ENCODE data around the gene TMSB15C. TPM values are rescaled to one million over a fixed set of nuclear protein-coding genes. Genes with fewer than 3 reads are reported as not detected.
"Not testable (repeated sequence)": the region's sequence is repeated elsewhere in the genome, so short reads cannot be mapped to it uniquely, and the experiment has no call there.

TMSB15C gene
- total RNA-seq, 1 donor, result 3.3 TPM

DNA sequence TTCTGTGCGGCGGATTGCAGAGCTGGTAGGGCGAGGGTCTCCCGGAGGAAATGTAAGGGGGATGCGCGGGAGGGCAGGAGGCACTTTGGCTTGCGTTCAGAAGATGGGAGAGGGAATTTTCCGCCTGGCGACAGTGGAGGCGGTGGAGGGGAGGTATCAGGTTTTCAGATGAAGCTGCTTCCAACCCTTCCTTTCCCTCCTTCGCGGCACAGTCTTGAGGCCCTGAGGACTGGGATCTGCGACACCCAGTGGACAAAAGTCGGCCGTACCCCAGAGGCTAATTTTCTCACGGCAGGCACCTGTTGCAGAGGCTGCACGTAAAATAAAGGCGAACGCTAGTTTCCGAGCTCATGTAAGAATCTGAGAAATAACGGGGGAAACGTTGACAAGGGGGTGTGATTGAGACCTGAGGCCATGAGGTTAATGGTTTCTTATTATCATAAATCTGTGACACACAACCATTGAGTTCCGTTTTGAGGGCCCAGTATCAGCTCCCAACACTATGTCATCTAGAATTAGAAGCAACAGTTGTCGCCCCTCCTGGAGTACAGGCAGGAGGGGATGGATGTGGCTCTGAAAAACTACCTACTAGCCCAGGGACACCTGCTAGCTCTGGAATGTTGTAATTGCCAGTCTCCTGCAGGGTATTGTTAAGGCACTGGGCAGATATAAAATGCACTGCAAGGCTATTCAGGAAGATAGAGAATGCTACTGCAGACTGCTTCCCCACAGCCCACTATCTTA is 37.4 kb upstream of the TMSB15C start:
- peak overlapping the region; percentile 41 for H2AFZ ChIP-seq (ENCODE audit: low read length)
- H3K27me3 ChIP-seq (ENCODE audit: insufficient read depth, low read length), result peaks cover 45% of the 10 kb centered on the region
- H3K36me3 ChIP-seq (ENCODE audit: insufficient read depth, low read length), result no peaks in the 10 kb centered on the region
- no peaks in the 10 kb centered on the region for H3K9me3 ChIP-seq (ENCODE audit: low read depth, low read length)
- H3K4me2 ChIP-seq (ENCODE audit: insufficient read depth, low read length), result peak overlapping the region; percentile 77
- H3K79me2 ChIP-seq (ENCODE audit: insufficient read depth, low read length), result no peaks in the 10 kb centered on the region
- peak; percentile 67 for DNase-seq (ENCODE audit: insufficient read length, low spot score, missing footprints)
- peak; percentile 41 for TF ChIP-seq CTCF (IDR thresholded peaks at IDR 0.05; ENCODE audit: extremely low read depth, low read depth, low read length)
- H4K20me1 ChIP-seq (ENCODE audit: insufficient read depth, low read length), result no peaks in the 10 kb centered on the region
- no peaks in the 10 kb centered on the region for H3K4me1 ChIP-seq (ENCODE audit: insufficient read depth, low read length)
- H3K4me3 ChIP-seq (ENCODE audit: insufficient read depth, low read length), result peak overlapping the region; percentile 74
- H3K27ac ChIP-seq (ENCODE audit: low read depth, low read length), result no peak overlapping the region

DNA sequence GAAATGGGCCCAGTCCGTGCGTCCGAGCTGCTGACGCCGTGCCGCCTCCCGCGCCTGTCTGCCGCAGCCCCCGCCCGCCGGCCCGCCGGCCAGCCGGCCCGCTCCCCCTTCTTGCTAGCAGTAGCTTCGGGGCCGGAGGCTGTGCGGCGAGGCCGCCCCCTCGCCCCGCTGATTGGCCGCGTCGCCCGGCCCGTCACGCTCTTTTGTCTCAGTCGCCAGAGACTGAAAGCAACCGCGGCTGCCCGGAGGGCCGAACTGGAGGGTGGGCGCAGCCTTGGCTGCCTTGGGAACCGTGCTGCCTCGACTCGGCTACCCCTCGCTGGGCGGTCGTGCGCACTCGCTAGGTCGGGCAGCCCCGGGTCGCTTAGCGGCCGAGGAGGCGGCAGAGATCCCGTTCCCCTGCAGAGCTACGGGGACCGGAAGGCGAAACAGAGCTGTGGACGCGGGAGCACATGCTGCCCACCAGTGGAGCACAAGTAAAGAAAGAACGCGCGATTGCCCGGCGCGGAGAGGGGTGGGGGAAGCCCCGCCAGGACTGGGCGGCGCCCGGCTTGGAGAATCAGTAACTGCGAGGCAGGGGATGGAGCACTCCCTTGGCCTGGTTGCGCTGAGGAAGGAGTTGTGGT is 36.4 kb upstream of the TMSB15C start, which contains the start of gene ZCCHC18:
TSS of gene ZCCHC18 (plus strand) at position 198 of the 626 bp plus-strand sequence. CDS start 1,589 bp downstream, outside the sequence.
- H3K4me3 ChIP-seq (ENCODE audit: insufficient read depth, low read length), result peak within 1 kb of the TSS; percentile 74
- H2AFZ ChIP-seq (ENCODE audit: low read length), result peak within 1 kb of the TSS; percentile 77
- H3K4me1 ChIP-seq (ENCODE audit: insufficient read depth, low read length), result no peaks in the 10 kb centered on the region
- peak; percentile 89 for DNase-seq (ENCODE audit: insufficient read length, low spot score, missing footprints)
- no peaks in the 10 kb centered on the region for H3K79me2 ChIP-seq (ENCODE audit: insufficient read depth, low read length)
- peak within 1 kb of the TSS; percentile 77 for H3K4me2 ChIP-seq (ENCODE audit: insufficient read depth, low read length)
- TF ChIP-seq CTCF (IDR thresholded peaks at IDR 0.05; ENCODE audit: extremely low read depth, low read depth, low read length), result no peak
- no peaks in the 10 kb centered on the region for H3K9me3 ChIP-seq (ENCODE audit: low read depth, low read length)
- no peaks in the 10 kb centered on the region for H4K20me1 ChIP-seq (ENCODE audit: insufficient read depth, low read length)
- H3K27me3 ChIP-seq (ENCODE audit: insufficient read depth, low read length), result peaks cover 44% of the 10 kb centered on the region
- no peaks in the 10 kb centered on the region for H3K36me3 ChIP-seq (ENCODE audit: insufficient read depth, low read length)
- no peak within 1 kb of the TSS for H3K27ac ChIP-seq (ENCODE audit: low read depth, low read length)

DNA sequence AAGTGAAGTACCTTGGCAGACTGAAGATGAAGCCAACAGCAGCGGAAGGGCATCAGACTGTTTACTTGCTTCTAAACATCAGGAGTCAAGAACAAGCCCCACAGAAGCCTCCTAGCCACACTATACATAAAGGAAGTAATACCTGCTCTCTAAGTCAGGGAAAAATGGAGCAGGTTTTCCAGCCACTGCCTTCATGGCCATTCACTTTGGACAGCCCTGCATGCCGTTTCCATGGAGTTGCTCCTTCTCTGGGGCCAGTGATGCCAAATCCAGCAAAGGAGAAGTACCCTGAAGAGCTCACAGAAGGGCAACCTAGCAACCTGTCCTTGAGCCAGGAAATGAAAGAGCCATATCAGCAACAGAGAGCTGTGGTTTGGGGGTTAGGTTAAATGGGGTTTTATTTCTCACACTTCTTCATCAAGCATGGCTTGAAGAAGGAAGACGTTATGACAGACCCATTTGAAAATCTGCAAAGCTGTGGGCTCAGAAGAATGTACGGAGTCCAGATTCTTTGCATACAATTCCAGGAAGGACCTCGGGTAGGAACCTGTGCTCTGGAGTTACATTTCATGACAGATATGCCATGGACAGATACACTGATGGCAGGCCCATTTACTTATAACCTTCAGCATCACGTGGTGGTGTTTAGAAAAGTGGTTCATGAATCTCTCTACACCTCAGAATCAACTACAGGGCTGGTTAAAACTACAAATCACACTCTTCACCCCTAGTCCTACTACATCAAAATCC is 34.6 kb upstream of the TMSB15C start:
- DNase-seq (ENCODE audit: insufficient read length, low spot score, missing footprints); H3K4me1 ChIP-seq (ENCODE audit: insufficient read depth, low read length); H2AFZ ChIP-seq (ENCODE audit: low read length); H3K27ac ChIP-seq (ENCODE audit: low read depth, low read length); H3K79me2 ChIP-seq (ENCODE audit: insufficient read depth, low read length); H3K36me3 ChIP-seq (ENCODE audit: insufficient read depth, low read length); H3K4me2 ChIP-seq (ENCODE audit: insufficient read depth, low read length); H4K20me1 ChIP-seq (ENCODE audit: insufficient read depth, low read length); H3K9me3 ChIP-seq (ENCODE audit: low read depth, low read length); H3K4me3 ChIP-seq (ENCODE audit: insufficient read depth, low read length): not testable (repeated sequence)
- peaks cover 50% of the 10 kb centered on the region for H3K27me3 ChIP-seq (ENCODE audit: insufficient read depth, low read length)

DNA sequence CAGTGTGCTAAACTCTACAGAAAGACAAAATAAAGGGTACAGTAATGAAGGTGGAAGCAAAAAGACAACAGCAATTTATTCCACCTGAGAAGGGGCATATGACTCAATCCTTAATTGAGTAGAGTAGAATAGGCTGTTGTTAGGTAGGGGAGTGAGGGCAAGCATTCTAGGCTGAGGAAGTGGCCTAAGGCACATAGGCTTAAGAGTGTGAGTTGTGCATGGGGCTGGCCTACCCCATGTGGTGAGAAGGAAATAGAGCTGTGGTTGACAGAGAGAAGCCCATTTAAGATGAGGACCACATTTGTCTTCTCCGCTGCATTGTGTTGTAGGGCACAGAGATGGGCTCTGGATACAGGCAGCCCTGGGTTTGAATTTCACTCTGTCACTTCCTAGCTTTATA is 32.9 kb upstream of the TMSB15C start:
- H3K27me3 ChIP-seq (ENCODE audit: insufficient read depth, low read length), result peaks cover 41% of the 10 kb centered on the region
- H3K36me3 ChIP-seq (ENCODE audit: insufficient read depth, low read length), result no peaks in the 10 kb centered on the region
- H3K27ac ChIP-seq (ENCODE audit: low read depth, low read length), result no peak overlapping the region
- no peaks in the 10 kb centered on the region for H3K79me2 ChIP-seq (ENCODE audit: insufficient read depth, low read length)
- H3K4me3 ChIP-seq (ENCODE audit: insufficient read depth, low read length), result no peak overlapping the region
- no peaks in the 10 kb centered on the region for H4K20me1 ChIP-seq (ENCODE audit: insufficient read depth, low read length)
- no peak for TF ChIP-seq CTCF (IDR thresholded peaks at IDR 0.05; ENCODE audit: extremely low read depth, low read depth, low read length)
- H3K9me3 ChIP-seq (ENCODE audit: low read depth, low read length), result no peaks in the 10 kb centered on the region
- no peak for DNase-seq (ENCODE audit: insufficient read length, low spot score, missing footprints)
- H2AFZ ChIP-seq (ENCODE audit: low read length), result no peak overlapping the region
- no peaks in the 10 kb centered on the region for H3K4me1 ChIP-seq (ENCODE audit: insufficient read depth, low read length)
- H3K4me2 ChIP-seq (ENCODE audit: insufficient read depth, low read length), result no peak overlapping the region
